ENCODE data around the gene LEFTY1. TPM values are rescaled to one million over a fixed set of nuclear protein-coding genes. Genes with fewer than 3 reads are reported as not detected.
"Not testable (repeated sequence)": the region's sequence is repeated elsewhere in the genome, so short reads cannot be mapped to it uniquely, and the experiment has no call there.

LEFTY1 gene
- total RNA-seq, 4 donors from 2014 or later, result 0.35 to 1.4 TPM; not detected in 2

DNA sequence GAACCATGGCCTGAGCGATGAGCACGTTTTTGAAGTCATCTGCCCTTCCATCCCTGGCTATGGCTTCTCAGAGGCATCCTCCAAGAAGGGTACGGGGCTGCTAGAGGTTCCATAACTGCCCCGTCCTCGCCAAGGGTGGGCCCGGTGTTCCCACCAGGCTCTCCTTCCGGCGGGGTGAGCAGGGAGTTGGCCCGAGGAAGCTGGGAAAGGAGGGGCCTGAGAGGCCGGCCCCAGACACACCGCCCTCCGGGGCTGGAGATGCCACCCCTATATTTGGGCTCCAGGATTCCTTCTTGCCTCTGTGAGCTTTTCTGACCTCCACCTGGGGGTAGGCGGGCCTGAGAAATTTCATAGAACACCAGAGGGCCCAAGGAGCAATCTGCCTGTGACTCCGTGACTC is 50.2 kb downstream of the LEFTY1 start:
- peaks cover 0 to 66% of the 10 kb centered on the region in 2 donors for H3K36me3 ChIP-seq
- ATAC-seq, result no peak

DNA sequence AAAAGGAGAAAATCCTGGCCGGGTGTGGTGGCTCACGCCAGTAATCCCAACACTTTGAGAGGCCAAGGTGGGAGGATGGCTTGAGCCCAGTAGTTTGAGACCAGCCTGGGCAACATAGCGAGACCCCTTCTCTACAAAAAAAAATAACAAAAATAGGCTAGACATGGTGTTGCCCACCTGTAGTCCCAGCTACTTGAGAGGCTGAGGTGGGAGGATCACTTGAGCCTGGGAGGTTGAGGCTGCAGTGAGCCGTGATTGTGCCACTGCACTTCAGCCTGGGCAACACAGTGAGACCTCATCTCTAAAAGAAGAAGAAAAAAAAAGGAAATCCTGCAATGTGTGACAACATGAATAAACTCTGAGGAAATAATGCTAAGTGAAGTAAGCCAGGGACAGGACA is 52.6 kb downstream of the LEFTY1 start:
- Histone ChIP-seq H3K4me1 (peaks cover 5 to 28% (median 13%) of the 10 kb centered on the region in 3 donors), H3K27ac (peak overlapping the region in 3 of 4 donors; percentile 51 to 75 (median 60)), H3K36me3 (peaks cover 0 to 67% of the 10 kb centered on the region in 2 donors)
- not testable (repeated sequence) for H3K9me3 ChIP-seq, ATAC-seq, H3K4me3 ChIP-seq, H3K27me3 ChIP-seq
- WGBS, 2 donors (ENCODE audit: low coverage in 1 of 2), result 60 to 77% methylated on average over 2 to 4 of the region's 4 CpGs

More for the DNA sequence above, 50.2 kb downstream of the LEFTY1 start:
- no peaks in the 10 kb centered on the region for H3K27me3 ChIP-seq
- 100% methylated on average over 2 of the region's 14 CpGs; no CpG with 5 or more reads in 1 of the 2 donors for WGBS, 2 donors (ENCODE audit: low coverage in 1 of 2)
- TF ChIP-seq POLR2AphosphoS5 (IDR thresholded peaks at IDR 0.05) (no peak), EP300 (IDR thresholded peaks at IDR 0.05) (no peak), POLR2A (IDR thresholded peaks at IDR 0.05) (no peak)
- TF ChIP-seq, protein P1, sequence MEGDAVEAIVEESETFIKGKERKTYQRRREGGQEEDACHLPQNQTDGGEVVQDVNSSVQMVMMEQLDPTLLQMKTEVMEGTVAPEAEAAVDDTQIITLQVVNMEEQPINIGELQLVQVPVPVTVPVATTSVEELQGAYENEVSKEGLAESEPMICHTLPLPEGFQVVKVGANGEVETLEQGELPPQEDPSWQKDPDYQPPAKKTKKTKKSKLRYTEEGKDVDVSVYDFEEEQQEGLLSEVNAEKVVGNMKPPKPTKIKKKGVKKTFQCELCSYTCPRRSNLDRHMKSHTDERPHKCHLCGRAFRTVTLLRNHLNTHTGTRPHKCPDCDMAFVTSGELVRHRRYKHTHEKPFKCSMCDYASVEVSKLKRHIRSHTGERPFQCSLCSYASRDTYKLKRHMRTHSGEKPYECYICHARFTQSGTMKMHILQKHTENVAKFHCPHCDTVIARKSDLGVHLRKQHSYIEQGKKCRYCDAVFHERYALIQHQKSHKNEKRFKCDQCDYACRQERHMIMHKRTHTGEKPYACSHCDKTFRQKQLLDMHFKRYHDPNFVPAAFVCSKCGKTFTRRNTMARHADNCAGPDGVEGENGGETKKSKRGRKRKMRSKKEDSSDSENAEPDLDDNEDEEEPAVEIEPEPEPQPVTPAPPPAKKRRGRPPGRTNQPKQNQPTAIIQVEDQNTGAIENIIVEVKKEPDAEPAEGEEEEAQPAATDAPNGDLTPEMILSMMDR (IDR thresholded peaks at IDR 0.05), result no peak
- H3K27ac ChIP-seq, result peak overlapping the region in 1 of 4 donors; percentile 13
- H3K9me3 ChIP-seq, result no peaks in the 10 kb centered on the region
- no peak overlapping the region for H3K4me3 ChIP-seq
- peaks cover 5 to 28% (median 13%) of the 10 kb centered on the region in 3 donors for H3K4me1 ChIP-seq

Small RNA genes lying within 50 kb of the gene (small RNA-seq; reads per million reads assigned to genes)
- gene AL117348.1, result 0 reads per million in 4 donors

Other genes with a start within 250 kb of the LEFTY1 start
- gene ENAH, start 236.0 kb downstream of the LEFTY1 start, total RNA-seq, result 100 to 1,000 TPM; 158 to 295 (median 225) TPM
- 100 to 1,000 TPM; 146 to 260 (median 216) TPM for gene SRP9, start 111.3 kb downstream of the LEFTY1 start, total RNA-seq
- 100 to 1,000 TPM in 3 of 4 donors, 10 to 100 TPM in 1; 74.0 to 133 (median 101) TPM for gene EPHX1, start 79.0 kb downstream of the LEFTY1 start, total RNA-seq
- gene TMEM63A, start 6.8 kb downstream of the LEFTY1 start, total RNA-seq, result 10 to 100 TPM; 10.9 to 55.9 (median 23.8) TPM
- 10 to 100 TPM; 43.6 to 65.5 (median 50.6) TPM for gene PYCR2, start 35.1 kb upstream of the LEFTY1 start, total RNA-seq
- gene LEFTY2, start 52.1 kb upstream of the LEFTY1 start, total RNA-seq, result 1 to 10 TPM in 1 of 4 donors, not detected in 3; 1.1 TPM
- 10 to 100 TPM; 15.9 to 23.2 (median 21.2) TPM for gene SDE2, start 110.2 kb upstream of the LEFTY1 start, total RNA-seq
- gene H3-3A, start 173.6 kb upstream of the LEFTY1 start, total RNA-seq, result 100 to 1,000 TPM; 309 to 383 (median 364) TPM

Measured in gastroesophageal sphincter (tissue), 4 donors.